MM.1S (cell line): Measurements from ENCODE around the gene MAPK4.

ENCODE experiments used
- EZH2 ChIP-seq: fragments of 300-600 bp; sonication (generic); optimal IDR thresholded peaks from 2 replicates; pipeline ENCODE3; 2017; ENCODE audit warnings: low read depth, mild to moderate bottlenecking, antibody characterized with exemption, low read length, mixed read lengths
- TF ChIP-seq, protein P1 (sequence below): fragments of 300-600 bp; sonication (generic); IDR thresholded peaks from 2 replicates; pipeline ENCODE4 v1.5.1; 2016; ENCODE audit warnings: antibody characterized with exemption, low read length, mixed read lengths

DNA sequence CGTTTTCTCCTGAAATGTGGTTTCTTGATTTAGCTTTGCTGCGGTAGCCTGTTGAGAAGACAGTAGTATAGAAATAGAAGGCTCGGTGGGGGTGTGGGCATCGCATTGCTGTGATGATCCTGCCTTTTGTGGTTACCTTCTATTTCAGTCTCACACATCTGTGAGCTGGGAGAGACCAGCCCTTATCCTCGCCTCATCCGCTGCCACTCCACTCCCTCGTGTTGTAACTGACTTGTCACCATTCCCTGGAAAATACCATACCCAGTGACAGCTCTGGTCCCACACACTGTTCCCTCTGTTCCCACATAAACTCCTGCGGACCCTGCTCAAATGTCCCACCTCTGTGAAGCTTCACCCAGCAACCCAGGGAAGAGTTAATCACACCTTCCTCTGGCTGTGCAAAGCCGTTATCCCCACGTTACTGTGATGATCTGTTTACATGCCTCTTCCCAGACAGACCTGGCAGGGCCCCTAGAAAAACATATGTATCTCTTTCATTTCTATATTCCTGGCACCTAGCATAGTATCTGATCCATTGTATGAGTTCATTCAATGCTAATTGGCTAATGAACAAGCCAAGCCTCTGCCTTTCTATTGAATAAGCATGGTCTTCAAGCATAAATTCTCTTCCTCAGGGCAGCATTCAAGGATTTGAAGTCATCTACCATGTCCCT, 114.6 kb downstream of the MAPK4 start:
- TF ChIP-seq, protein P1, sequence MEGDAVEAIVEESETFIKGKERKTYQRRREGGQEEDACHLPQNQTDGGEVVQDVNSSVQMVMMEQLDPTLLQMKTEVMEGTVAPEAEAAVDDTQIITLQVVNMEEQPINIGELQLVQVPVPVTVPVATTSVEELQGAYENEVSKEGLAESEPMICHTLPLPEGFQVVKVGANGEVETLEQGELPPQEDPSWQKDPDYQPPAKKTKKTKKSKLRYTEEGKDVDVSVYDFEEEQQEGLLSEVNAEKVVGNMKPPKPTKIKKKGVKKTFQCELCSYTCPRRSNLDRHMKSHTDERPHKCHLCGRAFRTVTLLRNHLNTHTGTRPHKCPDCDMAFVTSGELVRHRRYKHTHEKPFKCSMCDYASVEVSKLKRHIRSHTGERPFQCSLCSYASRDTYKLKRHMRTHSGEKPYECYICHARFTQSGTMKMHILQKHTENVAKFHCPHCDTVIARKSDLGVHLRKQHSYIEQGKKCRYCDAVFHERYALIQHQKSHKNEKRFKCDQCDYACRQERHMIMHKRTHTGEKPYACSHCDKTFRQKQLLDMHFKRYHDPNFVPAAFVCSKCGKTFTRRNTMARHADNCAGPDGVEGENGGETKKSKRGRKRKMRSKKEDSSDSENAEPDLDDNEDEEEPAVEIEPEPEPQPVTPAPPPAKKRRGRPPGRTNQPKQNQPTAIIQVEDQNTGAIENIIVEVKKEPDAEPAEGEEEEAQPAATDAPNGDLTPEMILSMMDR: no peak
- TF ChIP-seq EZH2: no peak
